HG03565 (cell line): ENCODE measurements around the gene PRXL2B.
"Not testable (repeated sequence)": the region's sequence is repeated elsewhere in the genome, so short reads cannot be mapped to it uniquely, and the experiment has no call there.

ENCODE experiments used
- ATAC-seq: cut with Tn5 transposase; IDR thresholded peaks from one replicate; pipeline ENCODE4 v1.9.1; 2021; ENCODE audit warnings: mild to moderate bottlenecking, moderate library complexity; ENCODE audit not compliant: unreplicated experiment

Gene PRXL2B

DNA sequence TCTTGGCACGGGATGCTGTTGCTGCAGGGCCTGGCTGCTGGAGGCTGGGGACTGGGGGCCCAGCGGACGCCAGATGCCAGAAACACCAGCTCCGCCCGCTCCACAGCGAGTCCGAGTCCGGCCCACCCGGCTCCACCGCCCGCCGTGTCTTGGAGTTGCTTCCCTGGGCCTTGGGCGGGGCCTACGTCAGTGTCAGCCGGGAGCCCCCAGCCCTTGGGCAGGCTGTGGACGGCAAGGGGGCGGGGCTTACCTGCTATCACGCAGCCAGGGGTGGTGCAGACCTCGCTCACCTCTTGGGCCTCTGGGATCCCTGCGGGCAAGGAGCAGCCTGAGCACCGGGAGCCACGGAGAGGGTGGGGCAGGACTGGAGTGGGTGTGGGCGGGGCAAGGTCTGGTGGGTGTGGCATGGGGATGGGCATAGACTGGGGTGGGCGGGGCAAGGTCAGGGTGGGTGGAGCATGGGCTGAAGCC is 24.5 kb downstream of the PRXL2B start:
- no peak for ATAC-seq

DNA sequence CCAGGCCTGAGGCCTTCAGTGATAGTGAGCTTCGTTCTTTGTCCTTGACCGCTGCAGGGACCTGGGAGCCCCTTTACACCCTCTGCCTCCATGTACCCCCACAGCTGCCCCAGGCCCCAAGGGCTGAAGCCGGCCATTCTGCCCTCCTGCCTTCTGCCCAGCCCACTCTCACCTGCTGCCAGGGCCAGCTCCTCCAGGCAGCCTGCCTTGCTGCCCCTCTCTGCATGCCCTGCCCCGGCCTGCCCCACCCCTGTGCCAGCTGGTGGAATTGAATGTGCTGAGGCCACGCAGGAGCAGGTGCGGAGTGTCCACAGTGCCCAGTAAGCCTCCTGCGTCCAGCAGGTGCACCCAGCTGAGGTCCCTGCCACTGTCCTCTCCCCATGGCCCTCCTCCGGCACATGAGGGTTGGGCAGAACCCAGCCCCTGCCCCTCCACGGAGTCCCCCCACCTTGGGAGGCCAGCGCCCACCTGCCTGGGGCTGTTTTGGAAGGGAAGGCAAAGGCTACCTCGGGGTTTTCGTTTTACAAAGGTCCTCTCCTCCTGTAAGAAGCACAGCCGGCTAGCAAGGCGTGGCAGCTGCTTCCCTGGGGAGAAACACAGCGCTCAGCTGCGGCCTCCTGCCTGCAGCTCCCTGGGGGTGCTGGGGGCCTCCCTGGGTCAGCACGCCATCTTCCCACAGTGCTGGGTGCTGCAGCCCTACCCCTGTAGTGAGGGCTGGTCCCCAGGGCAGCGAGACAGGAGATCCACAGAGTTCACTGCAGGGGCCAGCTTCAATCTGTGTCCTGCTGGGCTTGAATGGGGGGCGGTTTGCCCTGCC is 25.3 kb downstream of the PRXL2B start:
- ATAC-seq: no peak

GRCh38 chr1:2612591-2613365 is 26.2 kb downstream of the PRXL2B start:
- no peak for ATAC-seq

GRCh38 chr1:2614145-2614544 is 27.6 kb downstream of the PRXL2B start:
- no peak for ATAC-seq

DNA sequence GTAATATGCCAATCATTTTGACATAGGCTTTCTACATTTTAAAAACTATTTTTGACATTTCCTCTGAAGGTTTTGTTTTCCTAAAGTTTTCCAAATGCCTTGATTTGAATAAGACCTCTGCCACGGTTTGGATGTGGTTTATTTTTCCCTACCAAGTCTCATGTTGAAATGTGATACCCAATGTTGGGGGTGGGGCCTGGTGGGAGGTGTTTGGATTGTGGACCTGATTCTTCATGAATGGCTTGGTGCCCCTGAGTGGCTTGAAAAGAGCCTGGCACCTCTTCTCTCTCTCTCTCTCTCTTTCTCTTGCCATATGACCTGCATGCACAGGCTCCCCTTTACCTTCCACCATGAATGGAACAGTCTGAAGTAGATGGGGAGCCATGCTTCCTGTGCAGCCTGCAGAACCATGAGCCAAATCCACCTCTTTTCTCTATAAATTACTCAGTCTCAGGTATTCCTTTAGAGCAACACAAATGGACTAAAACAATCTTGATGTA is 31.4 kb downstream of the PRXL2B start:
- ATAC-seq: no peak

DNA sequence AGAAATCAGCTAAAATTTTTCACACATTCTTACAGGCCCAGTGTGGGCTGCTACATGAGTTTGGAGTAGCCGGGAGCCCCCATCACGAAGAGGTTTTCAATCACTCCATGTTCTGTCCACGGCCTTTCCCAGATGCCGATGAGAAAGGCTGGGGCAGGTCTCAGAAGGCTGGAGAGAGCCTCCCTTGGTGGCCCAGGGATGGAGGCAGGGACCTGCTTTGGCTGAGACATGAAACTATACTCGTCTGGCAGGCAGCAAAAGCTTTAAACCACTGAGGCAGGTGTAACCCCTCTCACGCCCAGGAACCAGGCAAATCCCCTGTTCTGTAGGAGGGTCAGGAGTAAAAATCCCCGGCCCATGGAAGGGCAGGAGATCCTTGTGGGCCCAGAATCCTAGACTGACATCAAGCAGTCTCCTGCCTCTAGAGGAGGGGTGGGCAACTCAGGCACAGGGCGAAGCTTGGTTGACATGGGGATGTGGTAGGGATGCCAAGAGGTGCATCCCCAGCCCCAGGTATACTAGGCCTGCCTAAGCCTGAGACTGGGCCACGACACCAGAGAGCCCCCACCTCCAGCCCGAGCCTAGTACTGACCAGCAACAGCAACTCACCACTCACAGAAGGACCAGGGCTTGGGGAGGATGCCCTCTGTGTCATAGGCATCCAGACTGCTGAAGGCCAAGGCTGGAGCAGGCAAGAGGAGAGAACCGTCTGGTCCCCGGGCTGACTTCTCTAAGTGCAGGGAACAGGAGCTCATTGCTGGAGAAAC is 37.2 kb downstream of the PRXL2B start:
- no peak for ATAC-seq

- ATAC-seq: no peak
Observed at GRCh38 chr1:2624735-2625300, 38.2 kb downstream of the PRXL2B start.

DNA sequence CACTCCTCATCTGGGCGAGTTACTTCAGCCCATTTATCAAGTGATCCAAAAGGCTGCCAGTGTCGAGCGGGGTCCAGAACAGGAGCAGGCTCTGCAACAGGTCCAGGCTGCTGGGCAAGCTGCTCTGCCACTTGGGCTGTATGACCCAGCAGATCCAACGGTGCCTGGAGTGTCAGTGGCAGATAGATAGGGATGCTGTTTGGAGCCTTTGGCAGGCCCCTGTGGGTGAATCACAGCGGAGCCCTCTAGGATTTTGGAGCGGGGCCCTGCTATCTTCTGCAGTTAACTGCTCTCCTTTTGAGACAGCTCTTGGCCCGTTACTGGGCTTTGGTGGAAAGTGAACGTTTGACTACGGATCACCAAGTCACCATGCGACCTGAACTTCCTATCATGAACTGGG is 38.7 kb downstream of the PRXL2B start:
- no peak for ATAC-seq

GRCh38 chr1:2625748-2626147 is 39.2 kb downstream of the PRXL2B start:
- not testable (repeated sequence) for ATAC-seq

- no peak for ATAC-seq
Observed at GRCh38 chr1:2627746-2628145, 41.2 kb downstream of the PRXL2B start.

DNA sequence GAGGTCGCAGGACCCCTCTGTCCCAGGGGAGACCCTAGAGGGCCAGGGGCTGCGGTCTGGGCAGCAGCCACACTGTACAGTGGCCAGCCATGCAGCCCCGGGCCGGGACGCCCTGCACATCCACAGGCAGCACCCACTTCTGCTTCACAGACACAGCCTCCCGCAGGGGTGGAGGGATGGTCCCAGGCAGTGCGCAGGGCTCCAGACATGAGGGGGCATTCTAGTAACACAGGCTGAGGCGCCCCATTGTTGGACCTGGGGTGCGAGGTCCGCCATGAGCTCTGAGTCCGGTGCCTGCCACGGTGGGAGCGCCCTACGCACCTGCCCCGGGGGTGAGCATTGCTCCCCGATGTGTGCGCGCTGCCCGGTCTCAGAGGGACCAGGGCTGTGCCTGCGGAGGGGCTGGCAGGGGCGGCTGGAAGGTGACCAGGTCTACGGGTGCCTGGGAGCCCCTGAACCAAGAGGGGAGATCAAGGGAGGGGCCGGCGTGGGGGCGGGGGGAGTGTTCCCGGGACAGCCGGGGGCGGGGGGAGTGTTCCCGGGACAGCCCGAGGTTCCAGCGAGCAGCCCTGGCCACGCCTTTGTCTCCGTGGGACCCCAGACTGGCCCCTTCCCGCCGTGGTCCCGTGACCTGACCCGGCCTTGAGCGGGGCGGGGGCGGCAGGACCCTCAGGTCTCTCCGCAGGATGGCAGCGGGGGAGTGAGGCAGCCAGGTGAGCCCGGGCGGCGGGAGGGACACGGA is 41.8 kb downstream of the PRXL2B start:
- ATAC-seq: no peak

- no peak for ATAC-seq
Observed at GRCh38 chr1:2628933-2629626, 42.5 kb downstream of the PRXL2B start.

GRCh38 chr1:2629627-2630497 is 43.3 kb downstream of the PRXL2B start:
- ATAC-seq: no peak

- ATAC-seq: no peak
Observed at GRCh38 chr1:2630498-2631135, 44.0 kb downstream of the PRXL2B start.

GRCh38 chr1:2631136-2632050 is 44.8 kb downstream of the PRXL2B start:
- ATAC-seq: no peak

GRCh38 chr1:2632051-2632430 is 45.5 kb downstream of the PRXL2B start:
- no peak for ATAC-seq
